K562 (cell line): ENCODE measurements around the gene MEAK7. TPM values are rescaled to one million over a fixed set of nuclear protein-coding genes. Genes with fewer than 3 reads are reported as not detected.
A peak's percentile ranks its signal among the peaks of the same experiment; 100 is the strongest.

Experiments used
- EP400 ChIP-seq: fragments of 450-650 bp; IDR thresholded peaks from 2 replicates; pipeline ENCODE4 v1.6.1; 2017; ENCODE audit warnings: antibody characterized with exemption, mild to moderate bottlenecking, moderate library complexity
- JUN ChIP-seq, 2 experiments: sonication (generic) in 1 of 2; formaldehyde crosslinking in 1 of 2; IDR thresholded peaks; 2 replicates each; pipeline versions ENCODE4 v1.6.1 to v1.8.0; 2012 to 2022; ENCODE audit warnings: borderline replicate concordance in 2 of 2, mild to moderate bottlenecking in 2 of 2, improper control_type of control experiment in 1 of 2, low read depth in 1 of 2, low read length in 1 of 2, missing genetic modification reagents in 1 of 2
- JUND ChIP-seq, 2 experiments: IDR thresholded peaks; 2 replicates in 1 of 2; 3 replicates in 1 of 2; pipeline ENCODE4 v1.6.1; 2011; ENCODE audit warnings: borderline replicate concordance in 2 of 2, low read depth in 2 of 2, low read length in 2 of 2, improper control_type of control experiment in 1 of 2, missing biosample characterization in 1 of 2, missing genetic modification characterization in 1 of 2, missing genetic modification reagents in 1 of 2
- KAT8 ChIP-seq: fragments of 450-650 bp; IDR thresholded peaks from 2 replicates; pipeline ENCODE4 v1.6.1; 2016; ENCODE audit warnings: low read depth, mild to moderate bottlenecking
- KLF6 ChIP-seq: fragments of 250-450 bp; sonication (Bioruptor Pico); IDR thresholded peaks from 2 replicates; pipeline ENCODE4 v1.4.0; 2020; ENCODE audit warnings: mild to moderate bottlenecking, moderate library complexity, borderline replicate concordance
- NCOR1 ChIP-seq: fragments of 450-650 bp; IDR thresholded peaks from 2 replicates; pipeline ENCODE4 v1.6.1; 2016; ENCODE audit warnings: mild to moderate bottlenecking, moderate library complexity
- NFE2 ChIP-seq: IDR thresholded peaks from 2 replicates; pipeline ENCODE4 v1.6.1; 2014; ENCODE audit warnings: antibody characterized with exemption, low read depth
- NR2C2 ChIP-seq, 2 experiments: fragments of 200-800 bp in 1 of 2; sonication (Bioruptor generic) in 1 of 2; sonication (generic) in 1 of 2; formaldehyde crosslinking in 1 of 2; IDR thresholded peaks; 2 replicates each; pipeline versions ENCODE4 v1.6.1 to v1.8.0; 2016 to 2022; ENCODE audit warnings: mild to moderate bottlenecking in 1 of 2, missing compliant biosample characterization in 1 of 2, missing genetic modification characterization in 1 of 2, missing genetic modification reagents in 1 of 2
- SAFB2 ChIP-seq: fragments of 200-400 bp; formaldehyde crosslinking; IDR thresholded peaks from 2 replicates; pipeline ENCODE4 v1.6.1; 2018; ENCODE audit warnings: borderline replicate concordance, low read length, low read depth, moderate library complexity; ENCODE audit not compliant: severe bottlenecking
- TRIM28 ChIP-seq: fragments of 450-650 bp; IDR thresholded peaks from 2 replicates; pipeline ENCODE4 v1.6.1; 2017
- ZBTB17 ChIP-seq: fragments of 450-650 bp; formaldehyde crosslinking; IDR thresholded peaks from 2 replicates; pipeline ENCODE4 v1.4.0; 2020; ENCODE audit warnings: mild to moderate bottlenecking
- polyA plus RNA-seq, 8 experiments: library from polyadenylated mRNA; depleted of rRNA in 4 of 8; stranded (reverse) in 5 of 8; unstranded in 3 of 8; fragments of >200 nt; fragmentation: Nextera tagmentation in 2 of 8; fragmentation: Illumina TruSeq in 1 of 8; extraction: Ambion mirVana in 2 of 8; extraction: Trizol in 1 of 8; gene quantifications; 2 replicates each; pipeline versions ENCODE4 v1.2.1 to v1.2.3, GENCODE V29; 2011 to 2014; ENCODE audit warnings: inconsistent platforms in 1 of 8, missing spikeins in 1 of 8
- total RNA-seq, 7 experiments: library from RNA; depleted of rRNA in 6 of 7; stranded (reverse); fragments of >200 nt in 6 of 7; fragmentation: Illumina TruSeq in 2 of 7; extraction: Trizol in 2 of 7; gene quantifications; 2 replicates each; pipeline versions ENCODE4 v1.2.1 to v1.2.3, GENCODE V29; 2011 to 2021; ENCODE audit warnings: low replicate concordance in 1 of 7
- TF ChIP-seq, protein P1 (sequence below): sonication (generic); formaldehyde crosslinking; IDR thresholded peaks from 2 replicates; pipeline ENCODE4 v1.8.0; 2023; ENCODE audit warnings: missing genetic modification reagents, mild to moderate bottlenecking, borderline replicate concordance
- TF ChIP-seq, protein P2 (sequence below): fragments of 450-650 bp; IDR thresholded peaks from 2 replicates; pipeline ENCODE4 v1.6.1; 2018; ENCODE audit not compliant: partially characterized antibody
- TF ChIP-seq, protein P3 (sequence below), 2 experiments: fragments of 250-450 bp in 1 of 2; fragments of 450-650 bp in 1 of 2; sonication (Bioruptor Pico) in 1 of 2; IDR thresholded peaks; 2 replicates each; pipeline versions ENCODE4 v1.6.1 to v1.8.0; 2016 to 2021; ENCODE audit warnings: mild to moderate bottlenecking in 2 of 2, moderate library complexity in 2 of 2, missing compliant biosample characterization in 1 of 2, missing genetic modification characterization in 1 of 2

The MEAK7 gene
- total and polyA plus RNA-seq, 9 of the 15 experiments (the other 6 are each of a cell fraction or from before 2014, with no cell fraction given): 1.4 to 14.5 (median 6.3) TPM

DNA sequence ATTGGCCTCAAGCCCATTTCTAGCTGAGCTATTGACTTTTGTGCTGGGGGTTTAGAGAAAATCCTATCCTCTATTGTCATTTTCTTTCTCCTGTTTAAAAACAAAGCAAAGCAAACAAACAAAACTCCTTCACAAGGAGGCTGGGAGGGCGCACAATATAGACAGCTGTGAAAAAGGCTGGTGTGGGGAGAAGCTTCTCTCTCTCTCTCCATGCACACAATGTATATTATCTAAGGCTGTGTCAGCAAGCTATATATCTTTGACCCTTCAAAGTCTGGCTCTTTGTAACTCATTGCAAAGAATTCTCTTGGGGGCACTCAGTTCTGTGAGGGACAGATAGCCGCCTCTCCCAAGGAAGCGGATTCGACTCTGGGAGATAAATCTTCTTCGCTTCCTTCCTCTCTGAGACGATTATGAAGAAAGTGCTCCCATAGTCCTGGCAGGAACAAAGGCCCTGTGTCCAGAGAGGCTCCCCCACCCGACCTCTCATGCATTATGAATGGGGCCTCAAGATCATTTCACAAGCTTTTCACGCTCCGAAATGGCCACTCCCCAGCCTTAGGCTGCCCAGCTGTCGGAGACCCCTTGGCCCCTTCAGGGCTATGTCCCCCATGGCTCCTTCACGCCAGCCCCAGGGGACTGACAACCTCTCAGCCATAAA is 33.2 kb upstream of the MEAK7 start (continued):
- TF ChIP-seq JUN (IDR thresholded peaks at IDR 0.05; ENCODE audit: borderline replicate concordance, low read depth, low read length): no peak
- TF ChIP-seq JUN (CRISPR knock-in tag; IDR thresholded peaks at IDR 0.05; ENCODE audit: borderline replicate concordance): no peak
- TF ChIP-seq SAFB2: no peak
- TF ChIP-seq NR2C2 (CRISPR knock-in tag; IDR thresholded peaks at IDR 0.05): no peak
- TF ChIP-seq NR2C2 (tag; IDR thresholded peaks at IDR 0.05): peak; percentile 61; the same call in 1 of the 2 replicates
- no peak for TF ChIP-seq KAT8
- TF ChIP-seq EP400: peak; percentile 64; the same call in 1 of the 2 replicates
- peak; percentile 66; the same call in 1 of the 2 replicates for TF ChIP-seq JUND (IDR thresholded peaks at IDR 0.05; ENCODE audit: borderline replicate concordance, low read depth, low read length)
- TF ChIP-seq JUND (tag; IDR thresholded peaks at IDR 0.05; ENCODE audit: borderline replicate concordance, low read depth, low read length): peak; percentile 57; the same call in 1 of the 3 replicates
- TF ChIP-seq, protein P1, sequence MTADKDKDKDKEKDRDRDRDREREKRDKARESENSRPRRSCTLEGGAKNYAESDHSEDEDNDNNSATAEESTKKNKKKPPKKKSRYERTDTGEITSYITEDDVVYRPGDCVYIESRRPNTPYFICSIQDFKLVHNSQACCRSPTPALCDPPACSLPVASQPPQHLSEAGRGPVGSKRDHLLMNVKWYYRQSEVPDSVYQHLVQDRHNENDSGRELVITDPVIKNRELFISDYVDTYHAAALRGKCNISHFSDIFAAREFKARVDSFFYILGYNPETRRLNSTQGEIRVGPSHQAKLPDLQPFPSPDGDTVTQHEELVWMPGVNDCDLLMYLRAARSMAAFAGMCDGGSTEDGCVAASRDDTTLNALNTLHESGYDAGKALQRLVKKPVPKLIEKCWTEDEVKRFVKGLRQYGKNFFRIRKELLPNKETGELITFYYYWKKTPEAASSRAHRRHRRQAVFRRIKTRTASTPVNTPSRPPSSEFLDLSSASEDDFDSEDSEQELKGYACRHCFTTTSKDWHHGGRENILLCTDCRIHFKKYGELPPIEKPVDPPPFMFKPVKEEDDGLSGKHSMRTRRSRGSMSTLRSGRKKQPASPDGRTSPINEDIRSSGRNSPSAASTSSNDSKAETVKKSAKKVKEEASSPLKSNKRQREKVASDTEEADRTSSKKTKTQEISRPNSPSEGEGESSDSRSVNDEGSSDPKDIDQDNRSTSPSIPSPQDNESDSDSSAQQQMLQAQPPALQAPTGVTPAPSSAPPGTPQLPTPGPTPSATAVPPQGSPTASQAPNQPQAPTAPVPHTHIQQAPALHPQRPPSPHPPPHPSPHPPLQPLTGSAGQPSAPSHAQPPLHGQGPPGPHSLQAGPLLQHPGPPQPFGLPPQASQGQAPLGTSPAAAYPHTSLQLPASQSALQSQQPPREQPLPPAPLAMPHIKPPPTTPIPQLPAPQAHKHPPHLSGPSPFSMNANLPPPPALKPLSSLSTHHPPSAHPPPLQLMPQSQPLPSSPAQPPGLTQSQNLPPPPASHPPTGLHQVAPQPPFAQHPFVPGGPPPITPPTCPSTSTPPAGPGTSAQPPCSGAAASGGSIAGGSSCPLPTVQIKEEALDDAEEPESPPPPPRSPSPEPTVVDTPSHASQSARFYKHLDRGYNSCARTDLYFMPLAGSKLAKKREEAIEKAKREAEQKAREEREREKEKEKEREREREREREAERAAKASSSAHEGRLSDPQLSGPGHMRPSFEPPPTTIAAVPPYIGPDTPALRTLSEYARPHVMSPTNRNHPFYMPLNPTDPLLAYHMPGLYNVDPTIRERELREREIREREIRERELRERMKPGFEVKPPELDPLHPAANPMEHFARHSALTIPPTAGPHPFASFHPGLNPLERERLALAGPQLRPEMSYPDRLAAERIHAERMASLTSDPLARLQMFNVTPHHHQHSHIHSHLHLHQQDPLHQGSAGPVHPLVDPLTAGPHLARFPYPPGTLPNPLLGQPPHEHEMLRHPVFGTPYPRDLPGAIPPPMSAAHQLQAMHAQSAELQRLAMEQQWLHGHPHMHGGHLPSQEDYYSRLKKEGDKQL (CRISPR knock-in tag): no peak
- peak; percentile 90 for TF ChIP-seq NCOR1
- TF ChIP-seq KLF6 (CRISPR knock-in tag): no peak
- TF ChIP-seq, protein P2, sequence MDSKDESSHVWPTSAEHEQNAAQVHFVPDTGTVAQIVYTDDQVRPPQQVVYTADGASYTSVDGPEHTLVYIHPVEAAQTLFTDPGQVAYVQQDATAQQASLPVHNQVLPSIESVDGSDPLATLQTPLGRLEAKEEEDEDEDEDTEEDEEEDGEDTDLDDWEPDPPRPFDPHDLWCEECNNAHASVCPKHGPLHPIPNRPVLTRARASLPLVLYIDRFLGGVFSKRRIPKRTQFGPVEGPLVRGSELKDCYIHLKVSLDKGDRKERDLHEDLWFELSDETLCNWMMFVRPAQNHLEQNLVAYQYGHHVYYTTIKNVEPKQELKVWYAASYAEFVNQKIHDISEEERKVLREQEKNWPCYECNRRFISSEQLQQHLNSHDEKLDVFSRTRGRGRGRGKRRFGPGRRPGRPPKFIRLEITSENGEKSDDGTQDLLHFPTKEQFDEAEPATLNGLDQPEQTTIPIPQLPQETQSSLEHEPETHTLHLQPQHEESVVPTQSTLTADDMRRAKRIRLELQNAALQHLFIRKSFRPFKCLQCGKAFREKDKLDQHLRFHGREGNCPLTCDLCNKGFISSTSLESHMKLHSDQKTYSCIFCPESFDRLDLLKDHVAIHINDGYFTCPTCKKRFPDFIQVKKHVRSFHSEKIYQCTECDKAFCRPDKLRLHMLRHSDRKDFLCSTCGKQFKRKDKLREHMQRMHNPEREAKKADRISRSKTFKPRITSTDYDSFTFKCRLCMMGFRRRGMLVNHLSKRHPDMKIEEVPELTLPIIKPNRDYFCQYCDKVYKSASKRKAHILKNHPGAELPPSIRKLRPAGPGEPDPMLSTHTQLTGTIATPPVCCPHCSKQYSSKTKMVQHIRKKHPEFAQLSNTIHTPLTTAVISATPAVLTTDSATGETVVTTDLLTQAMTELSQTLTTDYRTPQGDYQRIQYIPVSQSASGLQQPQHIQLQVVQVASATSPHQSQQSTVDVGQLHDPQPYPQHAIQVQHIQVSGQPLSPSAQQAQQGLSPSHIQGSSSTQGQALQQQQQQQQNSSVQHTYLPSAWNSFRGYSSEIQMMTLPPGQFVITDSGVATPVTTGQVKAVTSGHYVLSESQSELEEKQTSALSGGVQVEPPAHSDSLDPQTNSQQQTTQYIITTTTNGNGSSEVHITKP: peak; percentile 43
- TF ChIP-seq ZBTB17 (CRISPR knock-in tag): no peak
- TF ChIP-seq TRIM28: no peak; the same call in 1 of the 2 replicates
- 0 out of 2 replicates have a peak, but pooled peaks have one; percentile 8 for TF ChIP-seq NFE2
- TF ChIP-seq, protein P3, sequence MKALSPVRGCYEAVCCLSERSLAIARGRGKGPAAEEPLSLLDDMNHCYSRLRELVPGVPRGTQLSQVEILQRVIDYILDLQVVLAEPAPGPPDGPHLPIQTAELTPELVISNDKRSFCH (CRISPR knock-in tag; IDR thresholded peaks at IDR 0.05): no peak
- TF ChIP-seq, protein P3 (tag; IDR thresholded peaks at IDR 0.05): peak; percentile 79
